ENCODE data around the gene TMEM169. TPM values are rescaled to one million over a fixed set of nuclear protein-coding genes. Genes with fewer than 3 reads are reported as not detected.

The TMEM169 gene
- total and polyA plus RNA-seq, 2 of the 4 experiments (the other 2 are of a cell fraction) = 0.15 to 0.54 TPM

DNA sequence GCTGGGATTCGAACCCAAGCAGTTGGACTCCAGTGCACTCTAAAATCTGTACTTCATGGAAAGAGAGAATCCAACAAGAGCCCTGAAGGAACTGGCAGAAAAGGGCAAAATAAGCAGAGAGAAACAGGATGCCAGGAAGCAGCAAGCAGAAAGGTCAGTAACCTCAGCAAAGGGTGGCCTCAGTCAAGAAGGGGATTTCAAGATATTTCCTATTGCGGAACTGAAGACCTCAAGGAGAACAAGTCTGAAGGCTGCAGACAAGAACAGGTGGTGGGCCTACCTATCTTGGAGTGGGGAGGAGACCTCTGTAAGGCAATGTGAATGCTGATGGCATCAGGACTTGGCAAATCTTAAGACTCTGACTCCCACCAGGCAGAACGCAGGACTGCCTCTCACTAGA lies 48.3 kb upstream of the TMEM169 start:
- Histone ChIP-seq H4K20me1 (ENCODE audit: insufficient read depth, low read length) (no peaks in the 10 kb centered on the region), H3K4me2 (ENCODE audit: low read depth, low read length) (no peak overlapping the region), H3K4ac (ENCODE audit: low read depth, low read length) (no peak overlapping the region), H2BK120ac (ENCODE audit: low read depth, low read length) (0 out of 2 replicates have a peak overlapping the region, but pooled peaks have one; percentile 16), H4K91ac (ENCODE audit: insufficient read depth, low read depth, low read length) (no peak overlapping the region), H3K56ac (ENCODE audit: extremely low read depth, insufficient read depth, low read length) (no peak overlapping the region), H3K4me3 (ENCODE audit: insufficient read depth, low read depth, low read length) (no peak overlapping the region), H3K9me1 (ENCODE audit: insufficient read depth, low read length) (peaks cover 10% of the 10 kb centered on the region; the same call in 1 of the 2 replicates), H4K5ac (ENCODE audit: low read depth, low read length) (no peak overlapping the region), H3K36me3 (ENCODE audit: control insufficient read depth, insufficient read depth, low read length) (no peaks in the 10 kb centered on the region), H3K23ac (ENCODE audit: low read depth, low read length) (no peak overlapping the region), H2AK5ac (ENCODE audit: low read depth, low read length) (peak overlapping the region; percentile 70; the same call in 1 of the 2 replicates), H3K27me3 (ENCODE audit: control insufficient read depth, insufficient read depth, low read length) (no peaks in the 10 kb centered on the region), H2AFZ (replicated peaks; ENCODE audit: low read length, poor library complexity) (no peak overlapping the region), H3K9me3 (ENCODE audit: control insufficient read depth, insufficient read depth, low read length) (no peaks in the 10 kb centered on the region), H2AK9ac (replicated peaks; ENCODE audit: low read depth, low read length, poor library complexity) (no peak overlapping the region), H2BK15ac (ENCODE audit: low read depth, low read length) (no peak overlapping the region), H3K14ac (replicated peaks; ENCODE audit: low read depth, low read length) (no peak overlapping the region), H2BK5ac (ENCODE audit: low read depth, low read length, poor library complexity, severe bottlenecking) (no peak overlapping the region), H2BK20ac (ENCODE audit: low read depth, low read length) (0 out of 2 replicates have a peak overlapping the region, but pooled peaks have one; percentile 1), H3K9ac (ENCODE audit: low read depth, low read length) (no peak overlapping the region), H3K18ac (ENCODE audit: low read depth, low read length) (no peak overlapping the region), H3K27ac (ENCODE audit: insufficient read depth, low read length) (no peak overlapping the region), H4K8ac (ENCODE audit: low read depth in 2 of 2, low read length in 2 of 2) (no peak overlapping the region), H3K79me1 (ENCODE audit: low read depth in 1 of 2, low read length in 2 of 2) (0 out of 4 replicates have a peak, but pooled peaks cover 0 to 4% of the 10 kb centered on the region in 2 experiments), H3K4me1 (ENCODE audit: control insufficient read depth, insufficient read depth, low read length) (peaks cover 11% of the 10 kb centered on the region)
- intact Hi-C loops (cut with micrococcal nuclease) (loop anchor here (2.0 to 10.0 kb wide), 2 partner anchors 75 to 631 kb away; partner anchors contain the start of gene XRCC5), dilution Hi-C loops (cut with HindIII; ENCODE audit: low sequenced_read_pairs, unreplicated experiment) (no loop called here), in situ Hi-C loops (cut with MboI; ENCODE audit: low sequenced_read_pairs) (no loop called here)
- ATAC-seq (ENCODE audit: low read depth) = no peak
- ChIA-PET CTCF (interaction anchor here (0.6 to 1.8 kb wide), 8 partner anchors 9 to 76 kb away, joined by 3 to 5 read pairs (median 3); no protein-coding TSS in a partner anchor), POLR2A (ENCODE audit: unreplicated experiment) (no interaction called here)
- WGBS, 2 experiments (ENCODE audit: extremely low coverage in 2 of 2, insufficient read length in 1 of 2) = 100% methylated on average over 2 of the region's 3 CpGs; no CpG with 5 or more reads in 1 of the 2 experiments
- no TSS peak for BruUV-seq (replicated peaks)
- no peak for DNase-seq
- TF ChIP-seq MAZ (IDR thresholded peaks at IDR 0.05; ENCODE audit: borderline replicate concordance, low read depth, low read length) (no peak), FOS (IDR thresholded peaks at IDR 0.05; ENCODE audit: low read depth, low read length) (no peak), BHLHE40 (IDR thresholded peaks at IDR 0.05; ENCODE audit: low read depth, low read length) (no peak), MXI1 (IDR thresholded peaks at IDR 0.05; ENCODE audit: borderline replicate concordance, low read depth, low read length) (no peak), CEBPB (IDR thresholded peaks at IDR 0.05; ENCODE audit: low read depth, low read length) (no peak)
- TF ChIP-seq, protein P1, sequence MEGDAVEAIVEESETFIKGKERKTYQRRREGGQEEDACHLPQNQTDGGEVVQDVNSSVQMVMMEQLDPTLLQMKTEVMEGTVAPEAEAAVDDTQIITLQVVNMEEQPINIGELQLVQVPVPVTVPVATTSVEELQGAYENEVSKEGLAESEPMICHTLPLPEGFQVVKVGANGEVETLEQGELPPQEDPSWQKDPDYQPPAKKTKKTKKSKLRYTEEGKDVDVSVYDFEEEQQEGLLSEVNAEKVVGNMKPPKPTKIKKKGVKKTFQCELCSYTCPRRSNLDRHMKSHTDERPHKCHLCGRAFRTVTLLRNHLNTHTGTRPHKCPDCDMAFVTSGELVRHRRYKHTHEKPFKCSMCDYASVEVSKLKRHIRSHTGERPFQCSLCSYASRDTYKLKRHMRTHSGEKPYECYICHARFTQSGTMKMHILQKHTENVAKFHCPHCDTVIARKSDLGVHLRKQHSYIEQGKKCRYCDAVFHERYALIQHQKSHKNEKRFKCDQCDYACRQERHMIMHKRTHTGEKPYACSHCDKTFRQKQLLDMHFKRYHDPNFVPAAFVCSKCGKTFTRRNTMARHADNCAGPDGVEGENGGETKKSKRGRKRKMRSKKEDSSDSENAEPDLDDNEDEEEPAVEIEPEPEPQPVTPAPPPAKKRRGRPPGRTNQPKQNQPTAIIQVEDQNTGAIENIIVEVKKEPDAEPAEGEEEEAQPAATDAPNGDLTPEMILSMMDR (conservative IDR thresholded peaks at IDR 0.05; ENCODE audit: low read depth, low read length) = no peak
